K562 (cell line): Measurements from ENCODE around the gene MPL. TPM values are rescaled to one million over a fixed set of nuclear protein-coding genes. Genes with fewer than 3 reads are reported as not detected.

Experiments
- ARNT ChIP-seq, 2 experiments: fragments of 450-650 bp; IDR thresholded peaks; 2 replicates each; pipeline ENCODE4 v1.6.1; 2016; ENCODE audit warnings: mild to moderate bottlenecking in 1 of 2
- CHD4 ChIP-seq: fragments of 200-600 bp; sonication (generic); IDR thresholded peaks from 3 replicates; pipeline ENCODE4 v1.6.1; 2012; ENCODE audit warnings: low read depth, mild to moderate bottlenecking, mixed read lengths, low read length, inconsistent platforms; ENCODE audit not compliant: insufficient read depth, insufficient replicate concordance, poor library complexity, severe bottlenecking
- CREBBP ChIP-seq: IDR thresholded peaks from one replicate; pipeline ENCODE4 v1.6.1; 2012; ENCODE audit warnings: low read depth, mild to moderate bottlenecking, control low read depth, inconsistent platforms, low read length
- DACH1 ChIP-seq: fragments of 450-650 bp; IDR thresholded peaks from 2 replicates; pipeline ENCODE4 v1.6.1; 2018; ENCODE audit not compliant: partially characterized antibody
- E4F1 ChIP-seq: fragments of 250-450 bp; sonication (Bioruptor Pico); IDR thresholded peaks from 2 replicates; pipeline ENCODE4 v1.5.0; 2021; ENCODE audit warnings: mild to moderate bottlenecking, borderline replicate concordance
- HNRNPUL1 ChIP-seq: fragments of 200-400 bp; formaldehyde crosslinking; IDR thresholded peaks from 2 replicates; pipeline ENCODE4 v1.6.1; 2017; ENCODE audit warnings: low read length
- KLF6 ChIP-seq: fragments of 250-450 bp; sonication (Bioruptor Pico); IDR thresholded peaks from 2 replicates; pipeline ENCODE4 v1.4.0; 2020; ENCODE audit warnings: mild to moderate bottlenecking, moderate library complexity, borderline replicate concordance
- NFXL1 ChIP-seq: fragments of 450-650 bp; formaldehyde crosslinking; IDR thresholded peaks from 2 replicates; pipeline ENCODE4 v1.4.0; 2021; ENCODE audit warnings: mild to moderate bottlenecking
- PURB ChIP-seq: sonication (generic); formaldehyde crosslinking; IDR thresholded peaks from 2 replicates; pipeline ENCODE4 v1.9.0; 2021; ENCODE audit warnings: low read depth, mild to moderate bottlenecking, missing genetic modification reagents
- RBM22 ChIP-seq: fragments of 200-400 bp; formaldehyde crosslinking; IDR thresholded peaks from 2 replicates; pipeline ENCODE4 v1.6.1; 2018; ENCODE audit warnings: low read length, low read depth; ENCODE audit not compliant: poor library complexity, severe bottlenecking
- RNF2 ChIP-seq: sonication (generic); IDR thresholded peaks from 2 replicates; pipeline ENCODE4 v1.6.1; 2016
- SIRT6 ChIP-seq: IDR thresholded peaks from one replicate; pipeline ENCODE4 v1.6.1; 2012; ENCODE audit warnings: low read depth, mild to moderate bottlenecking, control low read depth, inconsistent platforms, low read length, moderate library complexity
- SMARCB1 ChIP-seq: IDR thresholded peaks from 2 replicates; pipeline ENCODE4 v1.6.1; 2011; ENCODE audit warnings: improper control_type of control experiment, low read depth; ENCODE audit not compliant: insufficient read length
- ZNF23 ChIP-seq: fragments of 250-450 bp; sonication (Bioruptor Pico); IDR thresholded peaks from 2 replicates; pipeline ENCODE4 v1.4.0; 2020; ENCODE audit warnings: mild to moderate bottlenecking
- ZNF395 ChIP-seq: fragments of 200-800 bp; sonication (Bioruptor generic); IDR thresholded peaks from 2 replicates; pipeline ENCODE4 v1.6.1; 2017; ENCODE audit warnings: missing genetic modification characterization, missing compliant biosample characterization
- ZNF551 ChIP-seq: fragments of 250-450 bp; sonication (Bioruptor Pico); IDR thresholded peaks from 2 replicates; pipeline ENCODE4 v1.5.0; 2021; ENCODE audit warnings: mild to moderate bottlenecking, moderate library complexity
- ZNF592 ChIP-seq: fragments of 450-650 bp; IDR thresholded peaks from 2 replicates; pipeline ENCODE4 v1.6.1; 2017; ENCODE audit warnings: antibody characterized with exemption, mild to moderate bottlenecking
- polyA plus RNA-seq, 8 experiments: library from polyadenylated mRNA; depleted of rRNA in 4 of 8; stranded (reverse) in 5 of 8; unstranded in 3 of 8; fragments of >200 nt; fragmentation: Nextera tagmentation in 2 of 8; fragmentation: Illumina TruSeq in 1 of 8; extraction: Ambion mirVana in 2 of 8; extraction: Trizol in 1 of 8; gene quantifications; 2 replicates each; pipeline versions ENCODE4 v1.2.1 to v1.2.3, GENCODE V29; 2011 to 2014; ENCODE audit warnings: inconsistent platforms in 1 of 8, missing spikeins in 1 of 8
- total RNA-seq, 7 experiments: library from RNA; depleted of rRNA in 6 of 7; stranded (reverse); fragments of >200 nt in 6 of 7; fragmentation: Illumina TruSeq in 2 of 7; extraction: Trizol in 2 of 7; gene quantifications; 2 replicates each; pipeline versions ENCODE4 v1.2.1 to v1.2.3, GENCODE V29; 2011 to 2021; ENCODE audit warnings: low replicate concordance in 1 of 7
- TF ChIP-seq, protein P1 (sequence below), 2 experiments: fragments of 450-650 bp in 1 of 2; sonication (generic) in 1 of 2; formaldehyde crosslinking in 1 of 2; IDR thresholded peaks in 1 of 2; conservative IDR thresholded peaks in 1 of 2; 2 replicates each; pipeline versions ENCODE4 v1.6.1 to v1.8.1; 2016 to 2023; ENCODE audit warnings: mild to moderate bottlenecking in 2 of 2, moderate library complexity in 2 of 2, inconsistent platforms in 1 of 2, missing genetic modification reagents in 1 of 2

MPL gene
- total and polyA plus RNA-seq, 9 of the 15 experiments (the other 6 are each of a cell fraction or from before 2014, with no cell fraction given) = not detected

GRCh38 chr1:43367026-43367903, 29.6 kb downstream of the MPL start (continued):
- TF ChIP-seq SIRT6 = no peak
- TF ChIP-seq RBM22 = peak; percentile 73
- TF ChIP-seq RNF2 = no peak
- TF ChIP-seq ARNT (IDR thresholded peaks at IDR 0.05) = 0 out of 4 replicates have a peak, but pooled peaks of 1 of the 2 experiments have one; percentile 36
- no peak for TF ChIP-seq KLF6 (CRISPR knock-in tag)
- TF ChIP-seq, protein P1, sequence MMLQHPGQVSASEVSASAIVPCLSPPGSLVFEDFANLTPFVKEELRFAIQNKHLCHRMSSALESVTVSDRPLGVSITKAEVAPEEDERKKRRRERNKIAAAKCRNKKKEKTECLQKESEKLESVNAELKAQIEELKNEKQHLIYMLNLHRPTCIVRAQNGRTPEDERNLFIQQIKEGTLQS (IDR thresholded peaks at IDR 0.05) = no peak
- TF ChIP-seq, protein P1 (CRISPR knock-in tag; conservative IDR thresholded peaks at IDR 0.05) = no peak
- no peak for TF ChIP-seq PURB
- no peak for TF ChIP-seq E4F1 (CRISPR knock-in tag)
- TF ChIP-seq HNRNPUL1 = no peak
- peak; percentile 29 for TF ChIP-seq DACH1
- no peak for TF ChIP-seq CHD4
- TF ChIP-seq ZNF395 = no peak; the same call in 1 of the 2 replicates
- TF ChIP-seq CREBBP = no peak
- no peak for TF ChIP-seq SMARCB1
- no peak for TF ChIP-seq ZNF551
- no peak for TF ChIP-seq NFXL1 (CRISPR knock-in tag)
- no peak for TF ChIP-seq ZNF23 (CRISPR knock-in tag)
- TF ChIP-seq ZNF592 = peak; percentile 68
